Stimulated activated CD4-positive, alpha-beta T cell treated with anti-CD3 and anti-CD28 coated beads, TNF-alpha, amount 100 ng/mL, for 1 hour (primary cell): ENCODE results near the gene UBE4B.

Experiments used
- DNase-seq, 3 donors: peaks; one replicate each; pipeline ENCODE4 v3.0.0-alpha.2; 2020; ENCODE audit warnings: low read depth in 3 of 3, low spot score in 1 of 3

UBE4B gene

GRCh38 chr1:10033359-10033845, 644 bp downstream of the UBE4B start:
- no peak for DNase-seq

GRCh38 chr1:10042746-10043145, 10.0 kb downstream of the UBE4B start:
- no peak for DNase-seq

- no peak for DNase-seq
Measured at GRCh38 chr1:10045480-10046355, 13.0 kb downstream of the UBE4B start.

- DNase-seq = no peak
Measured at GRCh38 chr1:10046356-10047085, 13.8 kb downstream of the UBE4B start.

GRCh38 chr1:10048601-10049000, 15.8 kb downstream of the UBE4B start:
- no peak for DNase-seq

GRCh38 chr1:10050611-10051010, 17.9 kb downstream of the UBE4B start:
- no peak for DNase-seq

- DNase-seq = no peak
Measured at GRCh38 chr1:10051656-10052055, 18.9 kb downstream of the UBE4B start.

GRCh38 chr1:10052347-10052746, 19.6 kb downstream of the UBE4B start:
- no peak for DNase-seq

- DNase-seq = no peak
Measured at GRCh38 chr1:10054465-10054864, 21.7 kb downstream of the UBE4B start.

- DNase-seq = no peak
Measured at GRCh38 chr1:10056599-10056987, 23.8 kb downstream of the UBE4B start.

GRCh38 chr1:10057343-10057742, 24.6 kb downstream of the UBE4B start:
- DNase-seq = no peak

GRCh38 chr1:10057796-10058195, 25.0 kb downstream of the UBE4B start:
- no peak for DNase-seq

- DNase-seq = no peak
Measured at GRCh38 chr1:10059342-10059718, 26.6 kb downstream of the UBE4B start.

GRCh38 chr1:10060311-10061100, 27.7 kb downstream of the UBE4B start:
- DNase-seq = no peak

- DNase-seq = no peak
Measured at GRCh38 chr1:10061276-10061675, 28.5 kb downstream of the UBE4B start.

GRCh38 chr1:10063878-10064277, 31.1 kb downstream of the UBE4B start:
- DNase-seq = no peak

- no peak for DNase-seq
Measured at GRCh38 chr1:10064416-10065343, 31.9 kb downstream of the UBE4B start.

GRCh38 chr1:10065344-10065685, 32.6 kb downstream of the UBE4B start:
- no peak for DNase-seq

GRCh38 chr1:10065760-10066159, 33.0 kb downstream of the UBE4B start:
- no peak for DNase-seq

- DNase-seq = no peak
Measured at GRCh38 chr1:10068605-10069294, 36.0 kb downstream of the UBE4B start.
